ENCODE measurements around the gene GSTM3. TPM values are rescaled to one million over a fixed set of nuclear protein-coding genes. Genes with fewer than 3 reads are reported as not detected.

Gene GSTM3
- total and polyA plus RNA-seq, 2 experiments from 2014 or later = 3.1 to 4.1 TPM

DNA sequence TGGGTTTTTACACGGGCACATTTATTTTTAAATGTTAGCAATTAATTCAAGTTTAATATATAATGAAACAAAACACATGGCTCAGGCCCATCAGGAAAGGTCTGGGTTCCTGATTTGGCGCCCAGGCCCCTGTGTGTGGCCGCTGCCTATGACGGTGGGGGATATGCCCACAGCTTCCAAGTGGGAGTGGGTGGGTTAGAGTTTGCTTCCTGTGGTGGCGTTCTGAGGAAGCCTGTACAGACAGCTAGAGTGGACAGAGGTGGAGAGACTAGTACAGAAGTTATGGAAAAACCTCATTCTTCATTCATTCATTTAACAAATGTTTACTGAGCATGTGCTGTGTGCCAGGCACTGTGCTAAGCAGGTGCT is 45.3 kb upstream of the GSTM3 start (continued):
- TF ChIP-seq, protein P1, sequence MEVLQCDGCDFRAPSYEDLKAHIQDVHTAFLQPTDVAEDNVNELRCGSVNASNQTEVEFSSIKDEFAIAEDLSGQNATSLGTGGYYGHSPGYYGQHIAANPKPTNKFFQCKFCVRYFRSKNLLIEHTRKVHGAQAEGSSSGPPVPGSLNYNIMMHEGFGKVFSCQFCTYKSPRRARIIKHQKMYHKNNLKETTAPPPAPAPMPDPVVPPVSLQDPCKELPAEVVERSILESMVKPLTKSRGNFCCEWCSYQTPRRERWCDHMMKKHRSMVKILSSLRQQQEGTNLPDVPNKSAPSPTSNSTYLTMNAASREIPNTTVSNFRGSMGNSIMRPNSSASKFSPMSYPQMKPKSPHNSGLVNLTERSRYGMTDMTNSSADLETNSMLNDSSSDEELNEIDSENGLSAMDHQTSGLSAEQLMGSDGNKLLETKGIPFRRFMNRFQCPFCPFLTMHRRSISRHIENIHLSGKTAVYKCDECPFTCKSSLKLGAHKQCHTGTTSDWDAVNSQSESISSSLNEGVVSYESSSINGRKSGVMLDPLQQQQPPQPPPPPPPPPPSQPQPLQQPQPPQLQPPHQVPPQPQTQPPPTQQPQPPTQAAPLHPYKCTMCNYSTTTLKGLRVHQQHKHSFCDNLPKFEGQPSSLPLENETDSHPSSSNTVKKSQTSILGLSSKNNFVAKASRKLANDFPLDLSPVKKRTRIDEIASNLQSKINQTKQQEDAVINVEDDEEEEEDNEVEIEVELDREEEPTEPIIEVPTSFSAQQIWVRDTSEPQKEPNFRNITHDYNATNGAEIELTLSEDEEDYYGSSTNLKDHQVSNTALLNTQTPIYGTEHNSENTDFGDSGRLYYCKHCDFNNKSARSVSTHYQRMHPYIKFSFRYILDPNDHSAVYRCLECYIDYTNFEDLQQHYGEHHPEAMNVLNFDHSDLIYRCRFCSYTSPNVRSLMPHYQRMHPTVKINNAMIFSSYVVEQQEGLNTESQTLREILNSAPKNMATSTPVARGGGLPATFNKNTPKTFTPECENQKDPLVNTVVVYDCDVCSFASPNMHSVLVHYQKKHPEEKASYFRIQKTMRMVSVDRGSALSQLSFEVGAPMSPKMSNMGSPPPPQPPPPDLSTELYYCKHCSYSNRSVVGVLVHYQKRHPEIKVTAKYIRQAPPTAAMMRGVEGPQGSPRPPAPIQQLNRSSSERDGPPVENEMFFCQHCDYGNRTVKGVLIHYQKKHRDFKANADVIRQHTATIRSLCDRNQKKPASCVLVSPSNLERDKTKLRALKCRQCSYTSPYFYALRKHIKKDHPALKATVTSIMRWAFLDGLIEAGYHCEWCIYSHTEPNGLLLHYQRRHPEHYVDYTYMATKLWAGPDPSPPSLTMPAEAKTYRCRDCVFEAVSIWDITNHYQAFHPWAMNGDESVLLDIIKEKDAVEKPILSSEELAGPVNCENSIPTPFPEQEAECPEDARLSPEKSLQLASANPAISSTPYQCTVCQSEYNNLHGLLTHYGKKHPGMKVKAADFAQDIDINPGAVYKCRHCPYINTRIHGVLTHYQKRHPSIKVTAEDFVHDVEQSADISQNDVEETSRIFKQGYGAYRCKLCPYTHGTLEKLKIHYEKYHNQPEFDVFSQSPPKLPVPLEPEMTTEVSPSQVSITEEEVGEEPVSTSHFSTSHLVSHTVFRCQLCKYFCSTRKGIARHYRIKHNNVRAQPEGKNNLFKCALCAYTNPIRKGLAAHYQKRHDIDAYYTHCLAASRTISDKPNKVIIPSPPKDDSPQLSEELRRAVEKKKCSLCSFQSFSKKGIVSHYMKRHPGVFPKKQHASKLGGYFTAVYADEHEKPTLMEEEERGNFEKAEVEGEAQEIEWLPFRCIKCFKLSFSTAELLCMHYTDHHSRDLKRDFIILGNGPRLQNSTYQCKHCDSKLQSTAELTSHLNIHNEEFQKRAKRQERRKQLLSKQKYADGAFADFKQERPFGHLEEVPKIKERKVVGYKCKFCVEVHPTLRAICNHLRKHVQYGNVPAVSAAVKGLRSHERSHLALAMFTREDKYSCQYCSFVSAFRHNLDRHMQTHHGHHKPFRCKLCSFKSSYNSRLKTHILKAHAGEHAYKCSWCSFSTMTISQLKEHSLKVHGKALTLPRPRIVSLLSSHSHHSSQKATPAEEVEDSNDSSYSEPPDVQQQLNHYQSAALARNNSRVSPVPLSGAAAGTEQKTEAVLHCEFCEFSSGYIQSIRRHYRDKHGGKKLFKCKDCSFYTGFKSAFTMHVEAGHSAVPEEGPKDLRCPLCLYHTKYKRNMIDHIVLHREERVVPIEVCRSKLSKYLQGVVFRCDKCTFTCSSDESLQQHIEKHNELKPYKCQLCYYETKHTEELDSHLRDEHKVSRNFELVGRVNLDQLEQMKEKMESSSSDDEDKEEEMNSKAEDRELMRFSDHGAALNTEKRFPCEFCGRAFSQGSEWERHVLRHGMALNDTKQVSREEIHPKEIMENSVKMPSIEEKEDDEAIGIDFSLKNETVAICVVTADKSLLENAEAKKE (CRISPR knock-in tag; IDR thresholded peaks at IDR 0.05) = no peak

DNA sequence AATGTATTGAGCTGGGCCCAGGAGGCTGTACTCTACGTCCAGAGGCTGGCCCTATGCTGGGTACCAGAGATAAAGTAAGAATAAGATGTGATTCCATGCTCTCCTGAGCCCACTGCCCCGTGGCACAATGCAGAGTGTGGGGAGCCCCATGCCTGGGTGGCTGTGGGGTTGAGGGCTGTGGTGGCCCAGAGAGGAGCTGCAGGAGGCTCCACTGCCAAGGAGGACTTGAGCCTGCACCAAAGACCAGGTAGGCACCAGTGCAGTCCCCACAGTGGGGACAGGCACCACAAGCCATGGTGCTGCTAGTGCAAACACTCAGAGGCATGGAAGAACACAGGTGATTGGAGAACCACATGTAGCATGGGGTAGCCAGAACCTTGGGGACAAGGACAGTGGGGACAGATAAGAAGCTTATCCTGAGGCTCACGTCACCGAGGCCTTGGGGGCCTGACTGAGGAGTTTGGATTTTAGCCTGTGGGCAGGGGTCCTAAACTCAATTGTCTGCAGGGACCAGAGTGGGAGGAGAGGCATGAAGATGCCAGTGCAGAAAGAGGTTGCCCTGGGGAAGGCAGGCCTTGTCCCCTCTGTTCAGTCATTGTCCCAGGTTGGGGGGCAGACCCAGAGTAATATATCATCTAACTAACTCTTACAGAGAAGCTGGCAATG is 44.7 kb upstream of the GSTM3 start:
- TF ChIP-seq EZH2phosphoT487 (IDR thresholded peaks at IDR 0.05; ENCODE audit: unreplicated experiment) = no peak
- TF ChIP-seq, protein P2, sequence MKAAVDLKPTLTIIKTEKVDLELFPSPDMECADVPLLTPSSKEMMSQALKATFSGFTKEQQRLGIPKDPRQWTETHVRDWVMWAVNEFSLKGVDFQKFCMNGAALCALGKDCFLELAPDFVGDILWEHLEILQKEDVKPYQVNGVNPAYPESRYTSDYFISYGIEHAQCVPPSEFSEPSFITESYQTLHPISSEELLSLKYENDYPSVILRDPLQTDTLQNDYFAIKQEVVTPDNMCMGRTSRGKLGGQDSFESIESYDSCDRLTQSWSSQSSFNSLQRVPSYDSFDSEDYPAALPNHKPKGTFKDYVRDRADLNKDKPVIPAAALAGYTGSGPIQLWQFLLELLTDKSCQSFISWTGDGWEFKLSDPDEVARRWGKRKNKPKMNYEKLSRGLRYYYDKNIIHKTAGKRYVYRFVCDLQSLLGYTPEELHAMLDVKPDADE (IDR thresholded peaks at IDR 0.05) = no peak
- TF ChIP-seq, protein P3, sequence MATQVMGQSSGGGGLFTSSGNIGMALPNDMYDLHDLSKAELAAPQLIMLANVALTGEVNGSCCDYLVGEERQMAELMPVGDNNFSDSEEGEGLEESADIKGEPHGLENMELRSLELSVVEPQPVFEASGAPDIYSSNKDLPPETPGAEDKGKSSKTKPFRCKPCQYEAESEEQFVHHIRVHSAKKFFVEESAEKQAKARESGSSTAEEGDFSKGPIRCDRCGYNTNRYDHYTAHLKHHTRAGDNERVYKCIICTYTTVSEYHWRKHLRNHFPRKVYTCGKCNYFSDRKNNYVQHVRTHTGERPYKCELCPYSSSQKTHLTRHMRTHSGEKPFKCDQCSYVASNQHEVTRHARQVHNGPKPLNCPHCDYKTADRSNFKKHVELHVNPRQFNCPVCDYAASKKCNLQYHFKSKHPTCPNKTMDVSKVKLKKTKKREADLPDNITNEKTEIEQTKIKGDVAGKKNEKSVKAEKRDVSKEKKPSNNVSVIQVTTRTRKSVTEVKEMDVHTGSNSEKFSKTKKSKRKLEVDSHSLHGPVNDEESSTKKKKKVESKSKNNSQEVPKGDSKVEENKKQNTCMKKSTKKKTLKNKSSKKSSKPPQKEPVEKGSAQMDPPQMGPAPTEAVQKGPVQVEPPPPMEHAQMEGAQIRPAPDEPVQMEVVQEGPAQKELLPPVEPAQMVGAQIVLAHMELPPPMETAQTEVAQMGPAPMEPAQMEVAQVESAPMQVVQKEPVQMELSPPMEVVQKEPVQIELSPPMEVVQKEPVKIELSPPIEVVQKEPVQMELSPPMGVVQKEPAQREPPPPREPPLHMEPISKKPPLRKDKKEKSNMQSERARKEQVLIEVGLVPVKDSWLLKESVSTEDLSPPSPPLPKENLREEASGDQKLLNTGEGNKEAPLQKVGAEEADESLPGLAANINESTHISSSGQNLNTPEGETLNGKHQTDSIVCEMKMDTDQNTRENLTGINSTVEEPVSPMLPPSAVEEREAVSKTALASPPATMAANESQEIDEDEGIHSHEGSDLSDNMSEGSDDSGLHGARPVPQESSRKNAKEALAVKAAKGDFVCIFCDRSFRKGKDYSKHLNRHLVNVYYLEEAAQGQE (IDR thresholded peaks at IDR 0.05; ENCODE audit: unreplicated experiment) = no peak
- no peak for TF ChIP-seq ZNF331 (CRISPR knock-in tag; IDR thresholded peaks at IDR 0.05; ENCODE audit: low read depth)
- TF ChIP-seq EZH2 (IDR thresholded peaks at IDR 0.05; ENCODE audit: low read depth, unreplicated experiment) = no peak
- TF ChIP-seq ZNF114 (CRISPR knock-in tag; IDR thresholded peaks at IDR 0.05) = no peak
- TF ChIP-seq, protein P4, sequence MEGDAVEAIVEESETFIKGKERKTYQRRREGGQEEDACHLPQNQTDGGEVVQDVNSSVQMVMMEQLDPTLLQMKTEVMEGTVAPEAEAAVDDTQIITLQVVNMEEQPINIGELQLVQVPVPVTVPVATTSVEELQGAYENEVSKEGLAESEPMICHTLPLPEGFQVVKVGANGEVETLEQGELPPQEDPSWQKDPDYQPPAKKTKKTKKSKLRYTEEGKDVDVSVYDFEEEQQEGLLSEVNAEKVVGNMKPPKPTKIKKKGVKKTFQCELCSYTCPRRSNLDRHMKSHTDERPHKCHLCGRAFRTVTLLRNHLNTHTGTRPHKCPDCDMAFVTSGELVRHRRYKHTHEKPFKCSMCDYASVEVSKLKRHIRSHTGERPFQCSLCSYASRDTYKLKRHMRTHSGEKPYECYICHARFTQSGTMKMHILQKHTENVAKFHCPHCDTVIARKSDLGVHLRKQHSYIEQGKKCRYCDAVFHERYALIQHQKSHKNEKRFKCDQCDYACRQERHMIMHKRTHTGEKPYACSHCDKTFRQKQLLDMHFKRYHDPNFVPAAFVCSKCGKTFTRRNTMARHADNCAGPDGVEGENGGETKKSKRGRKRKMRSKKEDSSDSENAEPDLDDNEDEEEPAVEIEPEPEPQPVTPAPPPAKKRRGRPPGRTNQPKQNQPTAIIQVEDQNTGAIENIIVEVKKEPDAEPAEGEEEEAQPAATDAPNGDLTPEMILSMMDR (conservative IDR thresholded peaks at IDR 0.05; ENCODE audit: low read depth in 2 of 2) = no peak
- TF ChIP-seq JUNB (IDR thresholded peaks at IDR 0.05; ENCODE audit: unreplicated experiment) = no peak
- Histone ChIP-seq H2AFZ (no peak overlapping the region), H3F3A (replicated peaks; ENCODE audit: low read depth) (no peaks in the 10 kb centered on the region), H3K36me3 (ENCODE audit: insufficient read depth) (0 out of 2 replicates have a peak, but pooled peaks cover 6% of the 10 kb centered on the region), H4K20me1 (replicated peaks; ENCODE audit: insufficient read depth) (no peaks in the 10 kb centered on the region), H3K4me1 (ENCODE audit: insufficient read depth) (peaks cover 10% of the 10 kb centered on the region), H3K9me2 (ENCODE audit: insufficient read depth) (no peaks in the 10 kb centered on the region), H3K4me2 (no peak overlapping the region), H3K27me3 (ENCODE audit: insufficient read depth) (no peaks in the 10 kb centered on the region), H3K4me3 (no peak overlapping the region), H3K79me2 (replicated peaks; ENCODE audit: insufficient read depth) (no peaks in the 10 kb centered on the region), H3K27ac (ENCODE audit: low read depth) (no peak overlapping the region)
- Mint-ChIP-seq H3K9me3 (peaks cover 10% of the 10 kb centered on the region), H3K36me3 (ENCODE audit: low read depth) (peaks cover 6% of the 10 kb centered on the region; the same call in 2 of the 3 replicates), H3K27me3 (ENCODE audit: insufficient read depth, low read depth, poor library complexity) (peaks cover 11% of the 10 kb centered on the region), H3K27ac (no peak overlapping the region), H3K4me3 (no peak overlapping the region), H3K4me1 (peaks cover 18% of the 10 kb centered on the region)
- DNase-seq (ENCODE audit: low spot score) = no peak
- no peak for ATAC-seq

All from GM23338 (cell line).